DMS153 treated with DMSO at 0.1 percent for 48 hours (cell line): Measurements from ENCODE around the gene ERCC5.

ENCODE experiments used
- DNase-seq: peaks from one replicate; lab custom pipeline; 2025; ENCODE audit not compliant: unreplicated experiment; lab: John Stamatoyannopoulos, UW

Gene ERCC5

GRCh38 chr13:102914339-102914930 lies 68.6 kb downstream of the ERCC5 start:
- DNase-seq: no peak

- no peak for DNase-seq
These were observed 69.6 kb downstream of the ERCC5 start for GRCh38 chr13:102915393-102915930.

- DNase-seq: no peak
These were observed 71.2 kb downstream of the ERCC5 start for GRCh38 chr13:102917019-102917418.

- DNase-seq: no peak
These were observed 76.4 kb downstream of the ERCC5 start for GRCh38 chr13:102922184-102922583.
